ENCODE data around the gene NAT16. TPM values are rescaled to one million over a fixed set of nuclear protein-coding genes. Genes with fewer than 3 reads are reported as not detected.

NAT16 gene
- total RNA-seq, 2 experiments from 2014 or later: not detected

GRCh38 chr7:101156866-101157589 lies 23.1 kb downstream of the NAT16 start:
- Histone ChIP-seq H3K36me3 (ENCODE audit: insufficient read depth, low read length) (peaks cover 24% of the 10 kb centered on the region), H3K27me3 (ENCODE audit: control insufficient read depth in 1 of 2, insufficient read depth in 2 of 2, low read length in 2 of 2) (peaks cover 6 to 10% of the 10 kb centered on the region in 2 experiments), H3K27ac (ENCODE audit: low read depth in 1 of 2, low read length in 2 of 2) (no peak overlapping the region), H3K4me3 (ENCODE audit: low read length) (no peak overlapping the region), H3K4me1 (ENCODE audit: insufficient read depth, low read length) (peaks cover 19% of the 10 kb centered on the region), H3K9me3 (ENCODE audit: control insufficient read depth in 1 of 2, insufficient read depth in 1 of 2, low read length in 2 of 2) (no peaks in the 10 kb centered on the region)
- H3K4me3 Mint-ChIP-seq: peak overlapping the region; percentile 68
- H3K36me3 Mint-ChIP-seq (ENCODE audit: low read depth): peaks cover 45% of the 10 kb centered on the region
- ATAC-seq (ENCODE audit: poor library complexity) (no peak), DNase-seq (no peak)
- H3K4me1 Mint-ChIP-seq (ENCODE audit: low read depth): peaks cover 15% of the 10 kb centered on the region
- peaks cover 18% of the 10 kb centered on the region for H3K27me3 Mint-ChIP-seq
- intact Hi-C loops (cut with DNase I, micrococcal nuclease): no loop called here
- no peaks in the 10 kb centered on the region for H3K9me3 Mint-ChIP-seq
- TF ChIP-seq CTCF (IDR thresholded peaks at IDR 0.05): no peak
- H3K27ac Mint-ChIP-seq: no peak overlapping the region
- ChIA-PET CTCF (interaction anchor here (0.6 to 1.9 kb wide), 4 partner anchors 10 to 41 kb away, joined by 3 to 17 read pairs (median 6); no protein-coding TSS in a partner anchor), POLR2A (no interaction called here)

- CTCF ChIA-PET: interaction anchor here (1.7 to 1.9 kb wide), 3 partner anchors 9 to 36 kb away, joined by 3 to 17 read pairs (median 6); no protein-coding TSS in a partner anchor
- TF ChIP-seq CTCF (IDR thresholded peaks at IDR 0.05): no peak
- H3K9me3 Mint-ChIP-seq: no peaks in the 10 kb centered on the region
- no peaks in the 10 kb centered on the region for H3K9me3 ChIP-seq (ENCODE audit: control insufficient read depth in 1 of 2, insufficient read depth in 1 of 2, low read length in 2 of 2)
- H3K4me3 Mint-ChIP-seq: peak overlapping the region; percentile 68
- ATAC-seq (ENCODE audit: poor library complexity): no peak
- H3K27me3 Mint-ChIP-seq: peaks cover 12% of the 10 kb centered on the region
- H3K27ac ChIP-seq (ENCODE audit: low read depth in 1 of 2, low read length in 2 of 2): no peak overlapping the region
- H3K4me1 Mint-ChIP-seq (ENCODE audit: low read depth): peaks cover 15% of the 10 kb centered on the region
- peaks cover 19% of the 10 kb centered on the region for H3K4me1 ChIP-seq (ENCODE audit: insufficient read depth, low read length)
- H3K36me3 ChIP-seq (ENCODE audit: insufficient read depth, low read length): peaks cover 24% of the 10 kb centered on the region
- POLR2A ChIA-PET: no interaction called here
- no peak overlapping the region for H3K4me3 ChIP-seq (ENCODE audit: low read length)
- no peak overlapping the region for H3K27ac Mint-ChIP-seq
- intact Hi-C loops (cut with DNase I, micrococcal nuclease): no loop called here
- peaks cover 45% of the 10 kb centered on the region for H3K36me3 Mint-ChIP-seq (ENCODE audit: low read depth)
- no peak for DNase-seq
- peaks cover 0 to 2% of the 10 kb centered on the region in 2 experiments for H3K27me3 ChIP-seq (ENCODE audit: control insufficient read depth in 1 of 2, insufficient read depth in 2 of 2, low read length in 2 of 2)
Measured at GRCh38 chr7:101156277-101156676, 23.8 kb downstream of the NAT16 start.

GRCh38 chr7:101155303-101155702 lies 24.8 kb downstream of the NAT16 start:
- H3K27me3 ChIP-seq (ENCODE audit: control insufficient read depth in 1 of 2, insufficient read depth in 2 of 2, low read length in 2 of 2): no peaks in the 10 kb centered on the region
- ChIA-PET CTCF (interaction anchor here (1.9 kb wide), 1 partner anchor 11 kb away, joined by 17 read pairs; no protein-coding TSS in a partner anchor), POLR2A (interaction anchor here (1.2 kb wide), 1 partner anchor 10 kb away, joined by 6 read pairs; the partner anchor contains the start of gene VGF)
- no peaks in the 10 kb centered on the region for H3K9me3 Mint-ChIP-seq
- no peak overlapping the region for H3K27ac ChIP-seq (ENCODE audit: low read depth in 1 of 2, low read length in 2 of 2)
- H3K4me3 ChIP-seq (ENCODE audit: low read length): peak overlapping the region; percentile 69
- peaks cover 15% of the 10 kb centered on the region for H3K4me1 Mint-ChIP-seq (ENCODE audit: low read depth)
- no peaks in the 10 kb centered on the region for H3K9me3 ChIP-seq (ENCODE audit: control insufficient read depth in 1 of 2, insufficient read depth in 1 of 2, low read length in 2 of 2)
- DNase-seq (no peak), ATAC-seq (ENCODE audit: poor library complexity) (no peak)
- peaks cover 24% of the 10 kb centered on the region for H3K36me3 ChIP-seq (ENCODE audit: insufficient read depth, low read length)
- peaks cover 19% of the 10 kb centered on the region for H3K4me1 ChIP-seq (ENCODE audit: insufficient read depth, low read length)
- H3K27ac Mint-ChIP-seq: no peak overlapping the region
- peak overlapping the region; percentile 82 for H3K4me3 Mint-ChIP-seq
- intact Hi-C loops (cut with DNase I, micrococcal nuclease): loop anchor here in 1 of 2 experiments (2.0 kb wide), 1 partner anchor 61 kb away; the partner anchor contains the start of gene PLOD3
- no peak for TF ChIP-seq CTCF (IDR thresholded peaks at IDR 0.05)
- H3K27me3 Mint-ChIP-seq: peaks cover 5% of the 10 kb centered on the region
- peaks cover 39% of the 10 kb centered on the region for H3K36me3 Mint-ChIP-seq (ENCODE audit: low read depth)

Data from CD4-positive, alpha-beta T cell (primary cell).